HepG2 (cell line): Measurements from ENCODE around the gene MAPK13. TPM values are rescaled to one million over a fixed set of nuclear protein-coding genes. Genes with fewer than 3 reads are reported as not detected.

Experiments used
- ATAC-seq: fragments of 200-7000 bp; cut with Tn5 transposase; 3 replicates; pipeline ENCODE4 v1.9.1; 2020; ENCODE audit warnings: mild to moderate bottlenecking, moderate library complexity
- BruUV-seq: library from RNA; stranded (reverse); fragments of 400-500 nt; replicated peaks from 2 replicates; lab custom pipeline; 2021; lab: Mats Ljungman, UMichigan
- CTCF ChIA-PET: fragments of 300-600 bp; formaldehyde crosslinking; extraction: SDS; loops from one replicate; lab custom pipeline; 2021; ENCODE audit warnings: low total read pairs, inconsistent platforms, low intra/inter-chr PET ratio; lab: Yijun Ruan, JAX
- POLR2A ChIA-PET: fragments of 350-600 bp; sonication (Branson Sonifier 250); formaldehyde crosslinking; loops from one replicate; lab custom pipeline; 2020; ENCODE audit warnings: antibody characterized with exemption, inconsistent platforms; lab: Yijun Ruan, JAX
- DNase-seq: peaks from one replicate; pipeline ENCODE4 v3.0.0-alpha.2; 2015; ENCODE audit warnings: low spot score
- FAIRE-seq: peaks from 3 replicates; lab custom pipeline; 2011; peaks lifted over from hg19 to GRCh38; lab: Jason Lieb, UNC
- H2AFZ ChIP-seq: one replicate; pipeline ENCODE4 v1.6.1; 2011; ENCODE audit warnings: low read length, inconsistent platforms
- H3K27ac ChIP-seq: fragments of 300-600 bp; 3 replicates; pipeline ENCODE4 v1.8.0; 2011; ENCODE audit warnings: mixed run types, mild to moderate bottlenecking, mixed read lengths, low read length, inconsistent platforms; ENCODE audit not compliant: insufficient read depth; ENCODE audit errors: extremely low read length
- H3K27me3 ChIP-seq, 2 experiments: fragments of 200-600 bp in 1 of 2; 2 replicates in 1 of 2; 3 replicates in 1 of 2; pipeline versions ENCODE4 v1.6.0 to v1.8.0; 2011; ENCODE audit warnings: low read length in 2 of 2, mild to moderate bottlenecking in 2 of 2, moderate library complexity in 2 of 2, inconsistent platforms in 1 of 2; ENCODE audit not compliant: insufficient read depth in 2 of 2, control insufficient read depth in 1 of 2
- H3K36me3 ChIP-seq, 2 experiments: fragments of 200-600 bp in 1 of 2; replicated peaks in 1 of 2; 2 replicates in 1 of 2; 3 replicates in 1 of 2; pipeline versions ENCODE4 v1.5.1 to v1.8.0; 2011; ENCODE audit warnings: low read length in 2 of 2, inconsistent platforms in 1 of 2; ENCODE audit not compliant: insufficient read depth in 2 of 2, control insufficient read depth in 1 of 2
- H3K4me1 ChIP-seq: 2 replicates; pipeline ENCODE4 v1.5.1; 2012; ENCODE audit warnings: low read length, inconsistent platforms; ENCODE audit not compliant: insufficient read depth
- H3K4me2 ChIP-seq: 2 replicates; pipeline ENCODE4 v1.6.0; 2011; ENCODE audit warnings: low read depth, low read length, inconsistent platforms
- H3K4me3 ChIP-seq, 3 experiments: fragments of 200-600 bp in 1 of 3; sonication (generic), shearing (Covaris generic) in 1 of 3; replicated peaks in 1 of 3; 2 replicates each; pipeline ENCODE4 v1.5.1; 2011 to 2016; ENCODE audit warnings: low read length in 3 of 3, inconsistent platforms in 2 of 3, low read depth in 2 of 3, mild to moderate bottlenecking in 2 of 3, control low read depth in 1 of 3, mixed read lengths in 1 of 3; ENCODE audit not compliant: insufficient read depth in 1 of 3
- H3K79me2 ChIP-seq: one replicate; pipeline ENCODE4 v1.6.1; 2011; ENCODE audit warnings: low read length, inconsistent platforms; ENCODE audit not compliant: insufficient read depth
- H3K9ac ChIP-seq: 2 replicates; pipeline ENCODE4 v1.6.0; 2011; ENCODE audit warnings: mild to moderate bottlenecking, low read depth, low read length, inconsistent platforms; ENCODE audit not compliant: insufficient read depth
- H3K9me3 ChIP-seq: 2 replicates; pipeline ENCODE4 v1.5.1; 2012; ENCODE audit warnings: mild to moderate bottlenecking, low read length
- H4K20me1 ChIP-seq: 2 replicates; pipeline ENCODE4 v1.6.0; 2011; ENCODE audit warnings: inconsistent platforms, mild to moderate bottlenecking, low read length, moderate library complexity; ENCODE audit not compliant: insufficient read depth
- AFF4 ChIP-seq: sonication (generic); formaldehyde crosslinking; IDR thresholded peaks from 2 replicates; pipeline ENCODE4 v1.4.0; 2020; ENCODE audit warnings: missing genetic modification reagents
- HDAC2 ChIP-seq: sonication (generic); formaldehyde crosslinking; IDR thresholded peaks from 2 replicates; pipeline ENCODE4 v1.4.0; 2020; ENCODE audit warnings: missing genetic modification reagents
- ISX ChIP-seq: sonication (generic); formaldehyde crosslinking; conservative IDR thresholded peaks from 2 replicates; pipeline ENCODE4 v1.5.0; 2020; ENCODE audit warnings: missing genetic modification reagents
- KLF15 ChIP-seq: sonication (generic); formaldehyde crosslinking; IDR thresholded peaks from 2 replicates; pipeline ENCODE4 v1.8.1; 2023; ENCODE audit warnings: borderline replicate concordance, mild to moderate bottlenecking, inconsistent platforms, missing genetic modification reagents, mixed read lengths
- MED1 ChIP-seq: sonication (generic); formaldehyde crosslinking; IDR thresholded peaks from 2 replicates; pipeline ENCODE4 v1.4.0; 2020; ENCODE audit warnings: missing genetic modification reagents
- PHF8 ChIP-seq: sonication (generic); formaldehyde crosslinking; IDR thresholded peaks from 2 replicates; pipeline ENCODE4 v1.5.0; 2020; ENCODE audit warnings: missing genetic modification reagents
- POLR2G ChIP-seq: fragments of 200-400 bp; formaldehyde crosslinking; IDR thresholded peaks from 2 replicates; pipeline ENCODE4 v1.6.1; 2018; ENCODE audit warnings: mild to moderate bottlenecking, low read depth, low read length, moderate library complexity
- RBM22 ChIP-seq: fragments of 200-400 bp; formaldehyde crosslinking; optimal IDR thresholded peaks from 2 replicates; pipeline ENCODE3; 2017; ENCODE audit warnings: mild to moderate bottlenecking, low read length, moderate library complexity
- RBM39 ChIP-seq: fragments of 200-400 bp; formaldehyde crosslinking; IDR thresholded peaks from one replicate; pipeline ENCODE4 v1.6.1; 2018; ENCODE audit warnings: antibody characterized with exemption, mild to moderate bottlenecking, low read depth, low read length; ENCODE audit not compliant: poor library complexity, severe bottlenecking
- SETDB1 ChIP-seq: sonication (generic); formaldehyde crosslinking; IDR thresholded peaks from 2 replicates; pipeline ENCODE4 v1.5.1; 2020; ENCODE audit warnings: missing genetic modification reagents, mild to moderate bottlenecking, borderline replicate concordance
- ZNF10 ChIP-seq: sonication (generic); formaldehyde crosslinking; IDR thresholded peaks from 2 replicates; pipeline ENCODE4 v1.4.0; 2020; ENCODE audit warnings: mild to moderate bottlenecking, low read depth, missing genetic modification reagents, borderline replicate concordance
- ZNF337 ChIP-seq: sonication (generic); formaldehyde crosslinking; IDR thresholded peaks from 2 replicates; pipeline ENCODE4 v1.5.1; 2020; ENCODE audit warnings: missing genetic modification reagents, low read depth, mild to moderate bottlenecking, borderline replicate concordance
- ZNF619 ChIP-seq: sonication (generic); formaldehyde crosslinking; IDR thresholded peaks from 2 replicates; pipeline ENCODE4 v1.4.0; 2020; ENCODE audit warnings: mild to moderate bottlenecking, missing genetic modification reagents
- ZNF775 ChIP-seq: sonication (generic); formaldehyde crosslinking; IDR thresholded peaks from 2 replicates; pipeline ENCODE4 v1.4.0; 2020; ENCODE audit warnings: missing genetic modification reagents, mild to moderate bottlenecking, moderate library complexity, borderline replicate concordance
- WGBS: methylation state at CpG from one replicate; pipeline ENCODE4 v1.1.6; 2017; ENCODE audit warnings: low lambda C conversion rate; 5-methylcytosine and 5-hydroxymethylcytosine counted together
- in situ Hi-C: cut with HindIII; loops from 2 replicates; pipeline ENCODE4 v1.10.0; 2017; ENCODE audit warnings: low pct_unique_long_range_greater_than_20kb; ENCODE audit not compliant: extremely low pct_ligation_motif_present
- intact Hi-C: fragments of 100-400 bp; cut with micrococcal nuclease; formaldehyde crosslinking; loops from one replicate; pipeline ENCODE4 v1.10.0; 2022; ENCODE audit not compliant: unreplicated experiment
- polyA plus RNA-seq, 8 experiments: library from polyadenylated mRNA; depleted of rRNA in 3 of 8; stranded (reverse) in 7 of 8; unstranded in 1 of 8; fragments of >200 nt; fragmentation: Illumina TruSeq in 4 of 8; extraction: Trizol in 4 of 8; gene quantifications; 2 replicates each; pipeline versions ENCODE4 v1.2.1 to v1.2.3, GENCODE V29; 2011 to 2016; ENCODE audit warnings: low read depth in 4 of 8, missing spikeins in 1 of 8, mixed read lengths in 1 of 8; ENCODE audit not compliant: insufficient read depth in 1 of 8
- total RNA-seq, 5 experiments: library from RNA; depleted of rRNA; stranded (reverse); fragments of >200 nt; fragmentation: Illumina TruSeq; extraction: Trizol; gene quantifications; 2 replicates each; pipeline ENCODE4 v1.2.3, GENCODE V29; 2016; ENCODE audit warnings: low read depth in 1 of 5

Gene MAPK13
- total and polyA plus RNA-seq, 2 of the 13 experiments (the other 11 are each of a cell fraction or from before 2014, with no cell fraction given): 12.7 to 43.4 TPM

DNA sequence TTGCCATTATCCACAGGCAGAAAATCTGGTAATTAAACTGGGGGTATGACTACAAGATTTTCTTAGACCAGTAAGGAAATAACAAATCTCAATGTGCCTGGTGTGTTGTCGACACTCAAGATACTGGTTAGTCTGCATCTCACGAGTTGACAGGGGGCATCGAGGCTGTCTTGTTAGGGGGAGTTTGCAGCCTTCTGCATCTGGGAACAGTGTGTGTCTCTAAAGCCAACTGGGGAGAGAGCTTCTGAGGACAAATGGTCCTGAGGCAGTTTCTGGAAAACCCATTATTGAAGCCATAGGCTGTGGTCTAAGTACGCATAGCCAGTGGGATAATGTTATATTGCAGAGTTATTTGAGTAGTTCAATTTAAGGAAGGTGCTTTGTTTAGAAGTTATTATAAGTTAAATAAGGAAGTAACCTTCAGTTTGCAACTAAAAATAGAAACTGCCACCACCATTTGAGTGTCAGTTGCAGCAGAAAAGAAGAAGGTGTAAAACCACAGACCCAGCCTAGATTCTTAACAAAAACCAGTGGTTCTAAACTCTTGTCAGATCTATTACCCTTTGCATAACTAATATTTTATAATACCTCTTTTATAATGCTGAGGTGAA lies 15.4 kb upstream of the MAPK13 start:
- H3K27ac ChIP-seq: no peak overlapping the region
- ChIA-PET POLR2A (no interaction called here), CTCF (no interaction called here)
- H3K4me3 ChIP-seq: no peak overlapping the region
- no peaks in the 10 kb centered on the region for H3K79me2 ChIP-seq
- ATAC-seq: no peak
- peaks cover 11% of the 10 kb centered on the region for H3K4me1 ChIP-seq
- no peak overlapping the region for H3K9ac ChIP-seq
- in situ Hi-C loops: no loop called here
- intact Hi-C loops: no loop called here
- no peaks in the 10 kb centered on the region for H3K9me3 ChIP-seq
- H3K27me3 ChIP-seq: no peaks in the 10 kb centered on the region
- WGBS: 98% methylated on average over 4 of the region's 4 CpGs
- H2AFZ ChIP-seq: no peak overlapping the region
- H4K20me1 ChIP-seq: no peaks in the 10 kb centered on the region
- TF ChIP-seq RBM22 (peak; percentile 85), POLR2G (0 out of 2 replicates have a peak, but pooled peaks have one; percentile 11), AFF4 (CRISPR knock-in tag) (no peak)
- TF ChIP-seq, all 625 proteins: peak for 2
- Histone ChIP-seq H3K36me3 (peaks cover 6 to 17% of the 10 kb centered on the region in 2 experiments), H3K4me2 (no peak overlapping the region)
- BruUV-seq: no TSS peak
- no peak for DNase-seq
- FAIRE-seq: no peak

GRCh38 chr6:36115412-36115811 lies 14.9 kb upstream of the MAPK13 start:
- no TSS peak for BruUV-seq
- TF ChIP-seq ISX (CRISPR knock-in tag) (no peak), ZNF619 (CRISPR knock-in tag) (no peak), RBM39 (no peak), MED1 (CRISPR knock-in tag) (no peak), HDAC2 (CRISPR knock-in tag) (no peak), ZNF10 (CRISPR knock-in tag) (no peak), PHF8 (CRISPR knock-in tag) (no peak), ZNF775 (CRISPR knock-in tag) (no peak), SETDB1 (no peak), KLF15 (CRISPR knock-in tag) (no peak), ZNF337 (CRISPR knock-in tag) (no peak)

More at GRCh38 chr6:36115412-36115811, 14.9 kb upstream of the MAPK13 start:
- Histone ChIP-seq H3K27me3 (no peaks in the 10 kb centered on the region), H2AFZ (no peak overlapping the region), H3K4me1 (peaks cover 11% of the 10 kb centered on the region), H3K9me3 (no peaks in the 10 kb centered on the region), H3K36me3 (peaks cover 2 to 12% of the 10 kb centered on the region in 2 experiments), H3K27ac (no peak overlapping the region), H4K20me1 (no peaks in the 10 kb centered on the region), H3K79me2 (no peaks in the 10 kb centered on the region), H3K4me2 (no peak overlapping the region), H3K4me3 (no peak overlapping the region), H3K9ac (no peak overlapping the region)
- ChIA-PET CTCF (no interaction called here), POLR2A (no interaction called here)
- DNase-seq: no peak
- in situ Hi-C loops (no loop called here), intact Hi-C loops (no loop called here)
- no peak for ATAC-seq
- WGBS: 96% methylated on average over 10 of the region's 10 CpGs
- FAIRE-seq: no peak
